GM23338 (cell line): ENCODE data around the gene UFD1.

Experiments
- CREB1 ChIP-seq: fragments of 250-450 bp; sonication (Bioruptor Pico); IDR thresholded peaks from 2 replicates; pipeline ENCODE4 v1.5.0; 2020; ENCODE audit warnings: low read depth, mild to moderate bottlenecking, moderate library complexity
- EZH2 ChIP-seq: fragments of 200-600 bp; sonication (generic); IDR thresholded peaks from one replicate; pipeline ENCODE4 v1.8.0; 2017; ENCODE audit warnings: antibody characterized with exemption, mild to moderate bottlenecking, low read depth; ENCODE audit not compliant: unreplicated experiment
- EZH2phosphoT487 ChIP-seq: fragments of 200-600 bp; sonication (generic); IDR thresholded peaks from one replicate; pipeline ENCODE4 v1.8.1; 2018; ENCODE audit warnings: antibody characterized with exemption; ENCODE audit not compliant: unreplicated experiment
- JUNB ChIP-seq: IDR thresholded peaks from one replicate; pipeline ENCODE4 v1.6.1; 2016; ENCODE audit warnings: antibody characterized with exemption; ENCODE audit not compliant: unreplicated experiment
- POLR2AphosphoS5 ChIP-seq: IDR thresholded peaks from 2 replicates; pipeline ENCODE4 v1.6.1; 2016; ENCODE audit warnings: antibody characterized with exemption, low read depth
- ZNF331 ChIP-seq: fragments of 250-450 bp; sonication (Bioruptor Pico); IDR thresholded peaks from 2 replicates; pipeline ENCODE4 v1.5.0; 2020; ENCODE audit warnings: low read depth, mild to moderate bottlenecking, moderate library complexity
- TF ChIP-seq, protein P1 (sequence below), 2 experiments: fragments of 200-600 bp in 1 of 2; sonication (generic) in 1 of 2; conservative IDR thresholded peaks; 2 replicates each; pipeline versions ENCODE4 v1.5.1 to v1.6.1; 2016 to 2017; ENCODE audit warnings: antibody characterized with exemption in 2 of 2, low read depth in 2 of 2, mild to moderate bottlenecking in 2 of 2, moderate library complexity in 1 of 2
- TF ChIP-seq, protein P2 (sequence below): IDR thresholded peaks from one replicate; pipeline ENCODE4 v1.6.1; 2018; ENCODE audit warnings: antibody characterized with exemption; ENCODE audit not compliant: unreplicated experiment
- TF ChIP-seq, protein P3 (sequence below): fragments of 250-450 bp; sonication (Bioruptor Pico); IDR thresholded peaks from 2 replicates; pipeline ENCODE4 v1.5.0; 2020; ENCODE audit warnings: mild to moderate bottlenecking, moderate library complexity

DNA sequence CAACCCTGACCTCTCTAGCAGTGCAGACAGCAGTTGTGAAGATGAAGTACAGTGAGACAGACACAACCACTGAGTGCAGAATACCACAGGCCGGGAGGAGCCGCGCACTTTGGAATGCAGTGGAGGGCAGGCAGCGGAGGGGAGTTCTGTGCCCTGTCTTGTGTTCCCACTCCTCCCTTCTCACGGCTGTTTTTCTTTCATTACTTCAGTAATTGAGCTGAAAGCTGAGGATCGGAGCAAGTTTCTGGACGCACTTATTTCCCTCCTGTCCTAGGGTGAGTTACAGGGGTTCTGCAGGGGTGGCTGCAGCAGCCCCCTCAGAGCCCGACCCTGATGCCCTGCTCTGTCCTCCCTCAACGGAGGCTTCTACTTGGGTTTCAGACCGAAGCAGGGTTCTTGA is 39.6 kb upstream of the UFD1 start:
- no peak for TF ChIP-seq EZH2
- TF ChIP-seq, protein P1, sequence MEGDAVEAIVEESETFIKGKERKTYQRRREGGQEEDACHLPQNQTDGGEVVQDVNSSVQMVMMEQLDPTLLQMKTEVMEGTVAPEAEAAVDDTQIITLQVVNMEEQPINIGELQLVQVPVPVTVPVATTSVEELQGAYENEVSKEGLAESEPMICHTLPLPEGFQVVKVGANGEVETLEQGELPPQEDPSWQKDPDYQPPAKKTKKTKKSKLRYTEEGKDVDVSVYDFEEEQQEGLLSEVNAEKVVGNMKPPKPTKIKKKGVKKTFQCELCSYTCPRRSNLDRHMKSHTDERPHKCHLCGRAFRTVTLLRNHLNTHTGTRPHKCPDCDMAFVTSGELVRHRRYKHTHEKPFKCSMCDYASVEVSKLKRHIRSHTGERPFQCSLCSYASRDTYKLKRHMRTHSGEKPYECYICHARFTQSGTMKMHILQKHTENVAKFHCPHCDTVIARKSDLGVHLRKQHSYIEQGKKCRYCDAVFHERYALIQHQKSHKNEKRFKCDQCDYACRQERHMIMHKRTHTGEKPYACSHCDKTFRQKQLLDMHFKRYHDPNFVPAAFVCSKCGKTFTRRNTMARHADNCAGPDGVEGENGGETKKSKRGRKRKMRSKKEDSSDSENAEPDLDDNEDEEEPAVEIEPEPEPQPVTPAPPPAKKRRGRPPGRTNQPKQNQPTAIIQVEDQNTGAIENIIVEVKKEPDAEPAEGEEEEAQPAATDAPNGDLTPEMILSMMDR (conservative IDR thresholded peaks at IDR 0.05; ENCODE audit: low read depth in 2 of 2): no peak
- TF ChIP-seq POLR2AphosphoS5: no peak
- no peak for TF ChIP-seq JUNB
- TF ChIP-seq, protein P2, sequence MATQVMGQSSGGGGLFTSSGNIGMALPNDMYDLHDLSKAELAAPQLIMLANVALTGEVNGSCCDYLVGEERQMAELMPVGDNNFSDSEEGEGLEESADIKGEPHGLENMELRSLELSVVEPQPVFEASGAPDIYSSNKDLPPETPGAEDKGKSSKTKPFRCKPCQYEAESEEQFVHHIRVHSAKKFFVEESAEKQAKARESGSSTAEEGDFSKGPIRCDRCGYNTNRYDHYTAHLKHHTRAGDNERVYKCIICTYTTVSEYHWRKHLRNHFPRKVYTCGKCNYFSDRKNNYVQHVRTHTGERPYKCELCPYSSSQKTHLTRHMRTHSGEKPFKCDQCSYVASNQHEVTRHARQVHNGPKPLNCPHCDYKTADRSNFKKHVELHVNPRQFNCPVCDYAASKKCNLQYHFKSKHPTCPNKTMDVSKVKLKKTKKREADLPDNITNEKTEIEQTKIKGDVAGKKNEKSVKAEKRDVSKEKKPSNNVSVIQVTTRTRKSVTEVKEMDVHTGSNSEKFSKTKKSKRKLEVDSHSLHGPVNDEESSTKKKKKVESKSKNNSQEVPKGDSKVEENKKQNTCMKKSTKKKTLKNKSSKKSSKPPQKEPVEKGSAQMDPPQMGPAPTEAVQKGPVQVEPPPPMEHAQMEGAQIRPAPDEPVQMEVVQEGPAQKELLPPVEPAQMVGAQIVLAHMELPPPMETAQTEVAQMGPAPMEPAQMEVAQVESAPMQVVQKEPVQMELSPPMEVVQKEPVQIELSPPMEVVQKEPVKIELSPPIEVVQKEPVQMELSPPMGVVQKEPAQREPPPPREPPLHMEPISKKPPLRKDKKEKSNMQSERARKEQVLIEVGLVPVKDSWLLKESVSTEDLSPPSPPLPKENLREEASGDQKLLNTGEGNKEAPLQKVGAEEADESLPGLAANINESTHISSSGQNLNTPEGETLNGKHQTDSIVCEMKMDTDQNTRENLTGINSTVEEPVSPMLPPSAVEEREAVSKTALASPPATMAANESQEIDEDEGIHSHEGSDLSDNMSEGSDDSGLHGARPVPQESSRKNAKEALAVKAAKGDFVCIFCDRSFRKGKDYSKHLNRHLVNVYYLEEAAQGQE: no peak
- no peak for TF ChIP-seq EZH2phosphoT487
- no peak for TF ChIP-seq ZNF331 (CRISPR knock-in tag)
- TF ChIP-seq CREB1 (CRISPR knock-in tag): no peak
- TF ChIP-seq, protein P3, sequence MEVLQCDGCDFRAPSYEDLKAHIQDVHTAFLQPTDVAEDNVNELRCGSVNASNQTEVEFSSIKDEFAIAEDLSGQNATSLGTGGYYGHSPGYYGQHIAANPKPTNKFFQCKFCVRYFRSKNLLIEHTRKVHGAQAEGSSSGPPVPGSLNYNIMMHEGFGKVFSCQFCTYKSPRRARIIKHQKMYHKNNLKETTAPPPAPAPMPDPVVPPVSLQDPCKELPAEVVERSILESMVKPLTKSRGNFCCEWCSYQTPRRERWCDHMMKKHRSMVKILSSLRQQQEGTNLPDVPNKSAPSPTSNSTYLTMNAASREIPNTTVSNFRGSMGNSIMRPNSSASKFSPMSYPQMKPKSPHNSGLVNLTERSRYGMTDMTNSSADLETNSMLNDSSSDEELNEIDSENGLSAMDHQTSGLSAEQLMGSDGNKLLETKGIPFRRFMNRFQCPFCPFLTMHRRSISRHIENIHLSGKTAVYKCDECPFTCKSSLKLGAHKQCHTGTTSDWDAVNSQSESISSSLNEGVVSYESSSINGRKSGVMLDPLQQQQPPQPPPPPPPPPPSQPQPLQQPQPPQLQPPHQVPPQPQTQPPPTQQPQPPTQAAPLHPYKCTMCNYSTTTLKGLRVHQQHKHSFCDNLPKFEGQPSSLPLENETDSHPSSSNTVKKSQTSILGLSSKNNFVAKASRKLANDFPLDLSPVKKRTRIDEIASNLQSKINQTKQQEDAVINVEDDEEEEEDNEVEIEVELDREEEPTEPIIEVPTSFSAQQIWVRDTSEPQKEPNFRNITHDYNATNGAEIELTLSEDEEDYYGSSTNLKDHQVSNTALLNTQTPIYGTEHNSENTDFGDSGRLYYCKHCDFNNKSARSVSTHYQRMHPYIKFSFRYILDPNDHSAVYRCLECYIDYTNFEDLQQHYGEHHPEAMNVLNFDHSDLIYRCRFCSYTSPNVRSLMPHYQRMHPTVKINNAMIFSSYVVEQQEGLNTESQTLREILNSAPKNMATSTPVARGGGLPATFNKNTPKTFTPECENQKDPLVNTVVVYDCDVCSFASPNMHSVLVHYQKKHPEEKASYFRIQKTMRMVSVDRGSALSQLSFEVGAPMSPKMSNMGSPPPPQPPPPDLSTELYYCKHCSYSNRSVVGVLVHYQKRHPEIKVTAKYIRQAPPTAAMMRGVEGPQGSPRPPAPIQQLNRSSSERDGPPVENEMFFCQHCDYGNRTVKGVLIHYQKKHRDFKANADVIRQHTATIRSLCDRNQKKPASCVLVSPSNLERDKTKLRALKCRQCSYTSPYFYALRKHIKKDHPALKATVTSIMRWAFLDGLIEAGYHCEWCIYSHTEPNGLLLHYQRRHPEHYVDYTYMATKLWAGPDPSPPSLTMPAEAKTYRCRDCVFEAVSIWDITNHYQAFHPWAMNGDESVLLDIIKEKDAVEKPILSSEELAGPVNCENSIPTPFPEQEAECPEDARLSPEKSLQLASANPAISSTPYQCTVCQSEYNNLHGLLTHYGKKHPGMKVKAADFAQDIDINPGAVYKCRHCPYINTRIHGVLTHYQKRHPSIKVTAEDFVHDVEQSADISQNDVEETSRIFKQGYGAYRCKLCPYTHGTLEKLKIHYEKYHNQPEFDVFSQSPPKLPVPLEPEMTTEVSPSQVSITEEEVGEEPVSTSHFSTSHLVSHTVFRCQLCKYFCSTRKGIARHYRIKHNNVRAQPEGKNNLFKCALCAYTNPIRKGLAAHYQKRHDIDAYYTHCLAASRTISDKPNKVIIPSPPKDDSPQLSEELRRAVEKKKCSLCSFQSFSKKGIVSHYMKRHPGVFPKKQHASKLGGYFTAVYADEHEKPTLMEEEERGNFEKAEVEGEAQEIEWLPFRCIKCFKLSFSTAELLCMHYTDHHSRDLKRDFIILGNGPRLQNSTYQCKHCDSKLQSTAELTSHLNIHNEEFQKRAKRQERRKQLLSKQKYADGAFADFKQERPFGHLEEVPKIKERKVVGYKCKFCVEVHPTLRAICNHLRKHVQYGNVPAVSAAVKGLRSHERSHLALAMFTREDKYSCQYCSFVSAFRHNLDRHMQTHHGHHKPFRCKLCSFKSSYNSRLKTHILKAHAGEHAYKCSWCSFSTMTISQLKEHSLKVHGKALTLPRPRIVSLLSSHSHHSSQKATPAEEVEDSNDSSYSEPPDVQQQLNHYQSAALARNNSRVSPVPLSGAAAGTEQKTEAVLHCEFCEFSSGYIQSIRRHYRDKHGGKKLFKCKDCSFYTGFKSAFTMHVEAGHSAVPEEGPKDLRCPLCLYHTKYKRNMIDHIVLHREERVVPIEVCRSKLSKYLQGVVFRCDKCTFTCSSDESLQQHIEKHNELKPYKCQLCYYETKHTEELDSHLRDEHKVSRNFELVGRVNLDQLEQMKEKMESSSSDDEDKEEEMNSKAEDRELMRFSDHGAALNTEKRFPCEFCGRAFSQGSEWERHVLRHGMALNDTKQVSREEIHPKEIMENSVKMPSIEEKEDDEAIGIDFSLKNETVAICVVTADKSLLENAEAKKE (CRISPR knock-in tag): no peak
